HEK293 (cell line): Measurements from ENCODE around the gene GPRIN2.

Experiments
- CTCF ChIA-PET: fragments of 350-600 bp; formaldehyde crosslinking; extraction: SDS; loops from one replicate; lab custom pipeline; 2021; ENCODE audit warnings: antibody characterized with exemption; lab: Yijun Ruan, JAX
- POLR2A ChIA-PET: fragments of 300-600 bp; formaldehyde crosslinking; extraction: SDS; loops from one replicate; lab custom pipeline; 2020; ENCODE audit warnings: antibody characterized with exemption, inconsistent platforms; lab: Yijun Ruan, JAX
- H3K27ac ChIP-seq: fragments of 200-500 bp; sonication (Bioruptor generic); 2 replicates; pipeline ENCODE4 v1.5.1; 2014; ENCODE audit warnings: low read depth, low read length, control low read depth, inconsistent platforms; ENCODE audit errors: extremely low read depth
- H3K36me3 ChIP-seq, 2 experiments: fragments of 200-500 bp in 1 of 2; sonication (Bioruptor generic) in 1 of 2; 1 replicate in 1 of 2; 2 replicates in 1 of 2; pipeline ENCODE4 v1.5.1; 2014 to 2017; ENCODE audit warnings: inconsistent platforms in 2 of 2, low read length in 2 of 2; ENCODE audit not compliant: control insufficient read depth in 2 of 2, insufficient read depth in 1 of 2
- H3K4me1 ChIP-seq: fragments of 200-500 bp; sonication (Bioruptor generic); 2 replicates; pipeline ENCODE4 v1.5.1; 2014; ENCODE audit warnings: mild to moderate bottlenecking, low read length, inconsistent platforms; ENCODE audit not compliant: control insufficient read depth, insufficient read depth
- H3K4me3 ChIP-seq: 2 replicates; pipeline ENCODE4 v1.5.1; 2011; ENCODE audit warnings: low read depth, mild to moderate bottlenecking, control low read depth, low read length, moderate library complexity
- H3K9me3 ChIP-seq: fragments of 200-500 bp; sonication (Bioruptor generic); 2 replicates; pipeline ENCODE4 v1.5.1; 2014; ENCODE audit warnings: low read depth, low read length, inconsistent platforms; ENCODE audit not compliant: control insufficient read depth, insufficient read depth
- ELK4 ChIP-seq: IDR thresholded peaks from 2 replicates; pipeline ENCODE4 v1.6.1; 2011; ENCODE audit warnings: mild to moderate bottlenecking, low read depth, low read length, borderline replicate concordance
- GLI4 ChIP-seq: fragments of 450-650 bp; formaldehyde crosslinking; IDR thresholded peaks from 2 replicates; pipeline ENCODE4 v1.5.1; 2016; ENCODE audit warnings: missing biosample characterization, missing genetic modification characterization
- RBAK ChIP-seq: fragments of 450-650 bp; formaldehyde crosslinking; IDR thresholded peaks from 2 replicates; pipeline ENCODE4 v1.5.1; 2016; ENCODE audit warnings: missing biosample characterization, missing genetic modification characterization
- SCRT1 ChIP-seq: fragments of 450-650 bp; formaldehyde crosslinking; IDR thresholded peaks from 2 replicates; pipeline ENCODE4 v1.5.1; 2016; ENCODE audit warnings: missing biosample characterization, missing genetic modification characterization, borderline replicate concordance
- SP7 ChIP-seq: fragments of 450-650 bp; formaldehyde crosslinking; IDR thresholded peaks from 2 replicates; pipeline ENCODE4 v1.5.1; 2016; ENCODE audit warnings: missing biosample characterization, missing genetic modification characterization
- ZBTB1 ChIP-seq: fragments of 450-650 bp; formaldehyde crosslinking; IDR thresholded peaks from 2 replicates; pipeline ENCODE4 v1.5.1; 2016; ENCODE audit warnings: missing biosample characterization, missing genetic modification characterization
- ZBTB49 ChIP-seq: fragments of 450-650 bp; formaldehyde crosslinking; IDR thresholded peaks from 2 replicates; pipeline ENCODE4 v1.5.1; 2016; ENCODE audit warnings: missing biosample characterization, missing genetic modification characterization, low read depth
- ZNF138 ChIP-seq: fragments of 450-650 bp; formaldehyde crosslinking; IDR thresholded peaks from 2 replicates; pipeline ENCODE4 v1.5.1; 2016; ENCODE audit warnings: missing biosample characterization, missing genetic modification characterization, borderline replicate concordance
- ZNF223 ChIP-seq: fragments of 450-650 bp; formaldehyde crosslinking; IDR thresholded peaks from 2 replicates; pipeline ENCODE4 v1.5.1; 2016; ENCODE audit warnings: missing biosample characterization, missing genetic modification characterization
- ZNF26 ChIP-seq: fragments of 450-650 bp; formaldehyde crosslinking; IDR thresholded peaks from 2 replicates; pipeline ENCODE4 v1.5.1; 2016; ENCODE audit warnings: missing biosample characterization, missing genetic modification characterization
- ZNF354C ChIP-seq: fragments of 450-650 bp; formaldehyde crosslinking; IDR thresholded peaks from 2 replicates; pipeline ENCODE4 v1.5.1; 2016; ENCODE audit warnings: missing biosample characterization, missing genetic modification characterization, low read depth, borderline replicate concordance
- ZNF645 ChIP-seq: fragments of 450-650 bp; formaldehyde crosslinking; IDR thresholded peaks from 2 replicates; pipeline ENCODE4; 2016; ENCODE audit warnings: missing biosample characterization, missing genetic modification characterization
- ZNF692 ChIP-seq: fragments of 450-650 bp; formaldehyde crosslinking; IDR thresholded peaks from 2 replicates; pipeline ENCODE4 v1.5.1; 2016; ENCODE audit warnings: missing biosample characterization, missing genetic modification characterization
- ZNF777 ChIP-seq: fragments of 450-650 bp; formaldehyde crosslinking; IDR thresholded peaks from 2 replicates; pipeline ENCODE4 v1.5.1; 2017; ENCODE audit warnings: missing biosample characterization, missing genetic modification characterization, borderline replicate concordance
- TF ChIP-seq, protein P1 (sequence below): fragments of 450-650 bp; formaldehyde crosslinking; IDR thresholded peaks from 2 replicates; pipeline ENCODE4 v1.5.1; 2017; ENCODE audit warnings: missing biosample characterization, missing genetic modification characterization
- TF ChIP-seq, protein P2 (sequence below): fragments of 450-650 bp; formaldehyde crosslinking; IDR thresholded peaks from 2 replicates; pipeline ENCODE4 v1.5.1; 2016; ENCODE audit warnings: missing biosample characterization, missing genetic modification characterization
- TF ChIP-seq, protein P3 (sequence below): fragments of 450-650 bp; formaldehyde crosslinking; IDR thresholded peaks from 2 replicates; pipeline ENCODE4 v1.5.1; 2016; ENCODE audit warnings: missing biosample characterization, missing genetic modification characterization

Gene GPRIN2

GRCh38 chr10:46546591-46547540 is 9.6 kb downstream of the GPRIN2 start:
- H3K4me1 ChIP-seq, result no peaks in the 10 kb centered on the region

More at GRCh38 chr10:46546591-46547540, 9.6 kb downstream of the GPRIN2 start:
- TF ChIP-seq, protein P1, sequence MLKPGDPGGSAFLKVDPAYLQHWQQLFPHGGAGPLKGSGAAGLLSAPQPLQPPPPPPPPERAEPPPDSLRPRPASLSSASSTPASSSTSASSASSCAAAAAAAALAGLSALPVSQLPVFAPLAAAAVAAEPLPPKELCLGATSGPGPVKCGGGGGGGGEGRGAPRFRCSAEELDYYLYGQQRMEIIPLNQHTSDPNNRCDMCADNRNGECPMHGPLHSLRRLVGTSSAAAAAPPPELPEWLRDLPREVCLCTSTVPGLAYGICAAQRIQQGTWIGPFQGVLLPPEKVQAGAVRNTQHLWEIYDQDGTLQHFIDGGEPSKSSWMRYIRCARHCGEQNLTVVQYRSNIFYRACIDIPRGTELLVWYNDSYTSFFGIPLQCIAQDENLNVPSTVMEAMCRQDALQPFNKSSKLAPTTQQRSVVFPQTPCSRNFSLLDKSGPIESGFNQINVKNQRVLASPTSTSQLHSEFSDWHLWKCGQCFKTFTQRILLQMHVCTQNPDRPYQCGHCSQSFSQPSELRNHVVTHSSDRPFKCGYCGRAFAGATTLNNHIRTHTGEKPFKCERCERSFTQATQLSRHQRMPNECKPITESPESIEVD, result no peak
- TF ChIP-seq, protein P2, sequence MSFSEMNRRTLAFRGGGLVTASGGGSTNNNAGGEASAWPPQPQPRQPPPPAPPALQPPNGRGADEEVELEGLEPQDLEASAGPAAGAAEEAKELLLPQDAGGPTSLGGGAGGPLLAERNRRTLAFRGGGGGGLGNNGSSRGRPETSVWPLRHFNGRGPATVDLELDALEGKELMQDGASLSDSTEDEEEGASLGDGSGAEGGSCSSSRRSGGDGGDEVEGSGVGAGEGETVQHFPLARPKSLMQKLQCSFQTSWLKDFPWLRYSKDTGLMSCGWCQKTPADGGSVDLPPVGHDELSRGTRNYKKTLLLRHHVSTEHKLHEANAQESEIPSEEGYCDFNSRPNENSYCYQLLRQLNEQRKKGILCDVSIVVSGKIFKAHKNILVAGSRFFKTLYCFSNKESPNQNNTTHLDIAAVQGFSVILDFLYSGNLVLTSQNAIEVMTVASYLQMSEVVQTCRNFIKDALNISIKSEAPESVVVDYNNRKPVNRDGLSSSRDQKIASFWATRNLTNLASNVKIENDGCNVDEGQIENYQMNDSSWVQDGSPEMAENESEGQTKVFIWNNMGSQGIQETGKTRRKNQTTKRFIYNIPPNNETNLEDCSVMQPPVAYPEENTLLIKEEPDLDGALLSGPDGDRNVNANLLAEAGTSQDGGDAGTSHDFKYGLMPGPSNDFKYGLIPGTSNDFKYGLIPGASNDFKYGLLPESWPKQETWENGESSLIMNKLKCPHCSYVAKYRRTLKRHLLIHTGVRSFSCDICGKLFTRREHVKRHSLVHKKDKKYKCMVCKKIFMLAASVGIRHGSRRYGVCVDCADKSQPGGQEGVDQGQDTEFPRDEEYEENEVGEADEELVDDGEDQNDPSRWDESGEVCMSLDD (tag by site-specific recombination), result no peak
- TF ChIP-seq, protein P3, sequence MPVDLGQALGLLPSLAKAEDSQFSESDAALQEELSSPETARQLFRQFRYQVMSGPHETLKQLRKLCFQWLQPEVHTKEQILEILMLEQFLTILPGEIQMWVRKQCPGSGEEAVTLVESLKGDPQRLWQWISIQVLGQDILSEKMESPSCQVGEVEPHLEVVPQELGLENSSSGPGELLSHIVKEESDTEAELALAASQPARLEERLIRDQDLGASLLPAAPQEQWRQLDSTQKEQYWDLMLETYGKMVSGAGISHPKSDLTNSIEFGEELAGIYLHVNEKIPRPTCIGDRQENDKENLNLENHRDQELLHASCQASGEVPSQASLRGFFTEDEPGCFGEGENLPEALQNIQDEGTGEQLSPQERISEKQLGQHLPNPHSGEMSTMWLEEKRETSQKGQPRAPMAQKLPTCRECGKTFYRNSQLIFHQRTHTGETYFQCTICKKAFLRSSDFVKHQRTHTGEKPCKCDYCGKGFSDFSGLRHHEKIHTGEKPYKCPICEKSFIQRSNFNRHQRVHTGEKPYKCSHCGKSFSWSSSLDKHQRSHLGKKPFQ (tag by site-specific recombination), result no peak
- TF ChIP-seq ELK4 (no peak), ZNF645 (no peak), ZNF692 (no peak), ZBTB1 (no peak), ZNF777 (no peak), ZBTB49 (tag by site-specific recombination) (no peak), ZNF354C (tag by site-specific recombination) (no peak), ZNF223 (no peak), SCRT1 (tag by site-specific recombination) (no peak), ZNF138 (tag by site-specific recombination) (no peak), RBAK (tag by site-specific recombination) (no peak), GLI4 (tag by site-specific recombination) (no peak), ZNF26 (tag by site-specific recombination) (no peak), SP7 (no peak)
- ChIA-PET CTCF (interaction anchor here (0.6 to 1.5 kb wide), 3 partner anchors 9 to 732 kb away, joined by 3 to 5 read pairs (median 3); no protein-coding TSS in a partner anchor), POLR2A (no interaction called here)
- H3K9me3 ChIP-seq, result no peaks in the 10 kb centered on the region
- H3K36me3 ChIP-seq, result no peaks in the 10 kb centered on the region
- no peak overlapping the region for H3K27ac ChIP-seq
- H3K4me3 ChIP-seq, result no peak overlapping the region
